NT2/D1 (cell line): ENCODE measurements around the gene TTPAL.

Source experiments
- DNase-seq: peaks from one replicate; pipeline ENCODE4 v3.0.0-alpha.2; 2011; ENCODE audit warnings: low read depth, low spot score
- H3K27me3 ChIP-seq: 2 replicates; pipeline ENCODE4 v1.6.0; 2011; ENCODE audit warnings: mild to moderate bottlenecking; ENCODE audit not compliant: insufficient read length, insufficient read depth
- H3K36me3 ChIP-seq: 2 replicates; pipeline ENCODE4 v1.6.1; 2011; ENCODE audit warnings: mild to moderate bottlenecking, low read length, mixed read lengths; ENCODE audit not compliant: insufficient read depth, insufficient read length
- H3K4me1 ChIP-seq: 2 replicates; pipeline ENCODE4 v1.5.1; 2011; ENCODE audit not compliant: insufficient read depth, insufficient read length
- H3K4me3 ChIP-seq: 2 replicates; pipeline ENCODE4 v1.5.1; 2011; ENCODE audit warnings: low read depth; ENCODE audit not compliant: insufficient read length
- H3K9ac ChIP-seq: 2 replicates; pipeline ENCODE4 v1.6.0; 2011; ENCODE audit warnings: low read depth; ENCODE audit not compliant: insufficient read length
- H3K9me3 ChIP-seq: 2 replicates; pipeline ENCODE4 v1.5.1; 2011; ENCODE audit warnings: mild to moderate bottlenecking, low read length; ENCODE audit not compliant: insufficient read depth
- SUZ12 ChIP-seq: IDR thresholded peaks from 2 replicates; pipeline ENCODE4 v1.6.1; 2011; ENCODE audit not compliant: insufficient read length, insufficient read depth; ENCODE audit errors: extremely low read depth
- YY1 ChIP-seq: IDR thresholded peaks from 2 replicates; pipeline ENCODE4 v1.6.1; 2011; ENCODE audit not compliant: insufficient read length, insufficient read depth
- ZNF274 ChIP-seq: IDR thresholded peaks from 2 replicates; pipeline ENCODE4 v1.6.1; 2011; ENCODE audit warnings: mild to moderate bottlenecking, low read depth, low read length

TTPAL gene

DNA sequence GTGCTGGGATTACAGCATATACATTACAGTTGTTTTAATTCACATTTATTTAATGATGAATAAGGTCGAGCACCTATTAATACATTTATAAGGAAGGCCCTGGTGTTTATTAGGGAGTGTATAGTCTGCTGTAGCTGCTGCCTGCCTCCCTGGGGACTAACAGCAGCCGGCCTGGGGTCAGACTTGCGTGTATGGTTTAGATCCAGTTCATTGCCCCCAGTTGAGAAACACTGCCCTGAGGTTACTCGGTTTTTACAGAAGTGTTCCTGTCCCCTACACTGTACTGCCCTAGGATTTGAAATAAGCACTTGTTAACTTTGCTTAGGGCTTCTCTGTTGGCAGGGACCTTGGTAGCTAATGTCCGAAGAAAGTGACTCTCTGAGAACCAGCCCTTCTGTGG, 4.0 kb downstream of the TTPAL start:
- TF ChIP-seq YY1 (no peak), SUZ12 (no peak), ZNF274 (no peak)

GRCh38 chr20:44480097-44480496, 4.4 kb downstream of the TTPAL start:
- Histone ChIP-seq H3K4me1 (peaks cover 2% of the 10 kb centered on the region), H3K9me3 (no peaks in the 10 kb centered on the region), H3K4me3 (no peak overlapping the region), H3K9ac (no peak overlapping the region), H3K27me3 (peaks cover 2% of the 10 kb centered on the region), H3K36me3 (peaks cover 46% of the 10 kb centered on the region)
- TF ChIP-seq SUZ12 (no peak), YY1 (no peak), ZNF274 (no peak)
- DNase-seq: no peak

More for the DNA sequence above, 4.0 kb downstream of the TTPAL start:
- Histone ChIP-seq H3K36me3 (peaks cover 44% of the 10 kb centered on the region), H3K4me1 (peaks cover 2% of the 10 kb centered on the region), H3K4me3 (no peak overlapping the region), H3K27me3 (peaks cover 2% of the 10 kb centered on the region), H3K9me3 (no peaks in the 10 kb centered on the region), H3K9ac (no peak overlapping the region)
- no peak for DNase-seq

DNA sequence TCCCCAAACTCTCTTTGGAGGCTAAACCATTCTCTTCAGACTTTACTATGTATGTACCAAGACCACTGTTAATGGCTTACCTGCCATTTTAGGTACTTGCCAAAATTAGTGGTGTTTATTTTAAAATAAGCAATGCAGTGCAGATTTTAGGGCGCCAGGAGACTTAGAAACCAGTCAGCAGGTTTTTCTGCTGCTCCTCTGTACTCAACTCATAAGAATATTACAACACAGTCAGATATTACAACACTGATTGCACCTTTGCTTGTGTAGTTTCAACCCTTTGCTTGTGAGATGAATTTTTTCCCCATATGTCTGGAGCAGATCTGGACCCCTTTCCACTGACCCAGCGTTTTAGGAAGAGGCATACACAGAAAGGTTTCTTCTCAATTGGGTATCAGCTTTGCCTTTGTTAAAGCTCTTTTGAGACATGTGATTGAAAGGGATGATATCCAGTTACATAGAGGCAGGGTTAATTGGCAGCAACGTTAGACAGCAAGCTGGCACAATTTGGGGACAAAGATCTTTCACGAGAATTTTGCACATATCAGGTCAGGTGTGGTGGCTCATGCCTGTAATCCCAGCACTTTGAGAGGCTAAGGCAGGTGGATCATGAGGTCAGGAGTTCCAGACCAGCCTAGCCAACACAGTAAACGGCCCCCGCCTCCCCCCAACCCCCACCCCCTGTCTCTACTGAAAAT, 6.2 kb downstream of the TTPAL start:
- H3K4me1 ChIP-seq: no peaks in the 10 kb centered on the region
- no peaks in the 10 kb centered on the region for H3K9me3 ChIP-seq
- H3K9ac ChIP-seq: no peak overlapping the region
- no peaks in the 10 kb centered on the region for H3K27me3 ChIP-seq
- peaks cover 63% of the 10 kb centered on the region for H3K36me3 ChIP-seq
- TF ChIP-seq SUZ12 (no peak), YY1 (no peak), ZNF274 (no peak)
- DNase-seq: no peak
- no peak overlapping the region for H3K4me3 ChIP-seq

DNA sequence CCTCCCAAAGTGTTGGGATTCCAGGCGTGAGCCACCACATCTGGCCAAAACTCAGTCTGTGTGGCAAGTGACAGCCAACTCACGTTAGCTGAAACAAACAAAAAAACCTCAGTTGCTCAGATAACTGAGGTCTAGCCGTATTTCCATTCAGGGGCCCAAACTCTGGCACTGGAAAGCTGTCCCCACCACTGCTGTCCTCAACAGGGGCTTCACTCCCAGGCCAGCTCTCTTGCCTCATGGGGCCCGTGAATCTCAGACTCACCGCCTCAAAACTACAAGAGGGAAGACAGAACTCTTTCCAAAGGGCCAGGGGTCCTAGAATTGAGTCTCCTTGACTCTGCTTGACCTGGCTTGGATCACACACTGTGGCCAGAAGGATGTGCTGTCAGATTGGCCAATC, 7.4 kb downstream of the TTPAL start:
- Histone ChIP-seq H3K36me3 (peaks cover 73% of the 10 kb centered on the region), H3K4me3 (no peak overlapping the region), H3K9ac (no peak overlapping the region), H3K27me3 (no peaks in the 10 kb centered on the region), H3K4me1 (no peaks in the 10 kb centered on the region), H3K9me3 (no peaks in the 10 kb centered on the region)
- no peak for DNase-seq
- TF ChIP-seq YY1 (no peak), ZNF274 (no peak), SUZ12 (no peak)

DNA sequence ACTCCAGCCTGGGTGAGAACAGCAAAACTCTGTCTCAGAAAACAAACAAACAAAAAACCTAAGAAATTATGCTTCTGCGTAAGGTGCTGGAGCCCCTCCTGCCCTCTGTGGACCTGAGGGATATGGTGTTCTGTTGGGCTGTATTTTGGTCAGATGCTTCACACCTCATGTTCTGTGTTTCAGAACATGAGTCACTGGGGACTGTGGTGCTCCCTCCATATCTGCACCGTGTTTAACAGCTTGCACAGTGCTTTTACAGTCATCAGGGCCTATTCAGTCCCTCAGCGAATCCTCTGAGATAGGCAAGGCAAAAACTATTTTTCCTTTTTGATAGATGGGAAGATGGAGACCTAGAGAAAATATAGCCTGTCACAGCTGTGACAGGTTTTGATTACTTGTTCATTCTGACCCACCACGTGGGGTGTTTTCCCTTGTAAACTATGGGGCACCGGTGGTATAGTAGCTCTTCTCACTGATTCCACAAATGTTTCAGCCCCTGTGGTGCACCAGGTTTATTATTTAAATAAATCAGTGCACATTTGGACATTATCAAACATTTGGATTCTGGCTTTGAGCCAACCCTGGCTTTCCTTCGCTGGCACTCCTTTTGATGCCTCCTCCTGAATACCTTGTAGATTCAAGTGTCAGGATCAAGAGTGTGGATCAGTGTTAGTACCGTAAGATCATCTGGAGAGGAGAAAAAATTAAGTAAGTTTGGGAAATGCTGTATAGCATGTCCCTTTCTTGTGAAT, 9.6 kb downstream of the TTPAL start:
- no peak overlapping the region for H3K4me3 ChIP-seq
- no peaks in the 10 kb centered on the region for H3K27me3 ChIP-seq
- H3K9me3 ChIP-seq: no peaks in the 10 kb centered on the region
- H3K36me3 ChIP-seq: peaks cover 87% of the 10 kb centered on the region
- H3K9ac ChIP-seq: no peak overlapping the region
- H3K4me1 ChIP-seq: no peaks in the 10 kb centered on the region
- TF ChIP-seq YY1 (no peak), ZNF274 (no peak), SUZ12 (no peak)
- no peak for DNase-seq

- Histone ChIP-seq H3K4me1 (no peaks in the 10 kb centered on the region), H3K9ac (no peak overlapping the region), H3K36me3 (peaks cover 85% of the 10 kb centered on the region), H3K9me3 (no peaks in the 10 kb centered on the region), H3K27me3 (no peaks in the 10 kb centered on the region), H3K4me3 (no peak overlapping the region)
- no peak for TF ChIP-seq YY1
- DNase-seq: no peak
Observed at GRCh38 chr20:44485830-44486198, 10.1 kb downstream of the TTPAL start.

DNA sequence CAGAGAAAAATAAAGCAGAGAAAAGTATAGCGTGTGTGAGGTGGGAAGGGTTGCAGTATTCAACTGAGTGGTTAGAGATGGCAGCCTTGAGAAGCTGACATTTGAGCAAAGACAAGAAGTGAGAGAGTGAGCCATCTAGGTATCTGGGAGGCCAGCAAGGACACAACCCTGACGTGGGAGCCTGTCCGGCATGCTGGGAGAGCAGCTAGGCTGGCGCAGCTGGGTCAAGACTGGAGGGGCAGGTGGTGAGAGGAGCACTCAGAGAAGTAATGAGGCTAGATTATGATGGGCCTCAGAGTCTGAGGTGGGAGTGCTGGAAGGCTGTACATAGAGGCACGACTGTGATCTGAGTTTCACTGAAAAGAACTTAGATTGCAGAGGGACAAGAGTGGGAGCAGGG, 12.9 kb downstream of the TTPAL start:
- H3K36me3 ChIP-seq: peaks cover 73% of the 10 kb centered on the region
- TF ChIP-seq SUZ12 (no peak), ZNF274 (no peak), YY1 (no peak)
- no peaks in the 10 kb centered on the region for H3K9me3 ChIP-seq
- no peaks in the 10 kb centered on the region for H3K27me3 ChIP-seq
- H3K9ac ChIP-seq: no peak overlapping the region
- DNase-seq: no peak
- H3K4me3 ChIP-seq: no peak overlapping the region
- no peaks in the 10 kb centered on the region for H3K4me1 ChIP-seq

GRCh38 chr20:44489223-44489622, 13.5 kb downstream of the TTPAL start:
- no peak for DNase-seq
- Histone ChIP-seq H3K9me3 (no peaks in the 10 kb centered on the region), H3K36me3 (peaks cover 71% of the 10 kb centered on the region), H3K27me3 (no peaks in the 10 kb centered on the region), H3K4me1 (no peaks in the 10 kb centered on the region), H3K9ac (no peak overlapping the region), H3K4me3 (no peak overlapping the region)
- TF ChIP-seq YY1: no peak
- no peak for TF ChIP-seq SUZ12
- no peak for TF ChIP-seq ZNF274
